ENCODE results near the gene OCIAD1. TPM values are rescaled to one million over a fixed set of nuclear protein-coding genes. Genes with fewer than 3 reads are reported as not detected.

OCIAD1 gene
- total and polyA plus RNA-seq, 10 of the 15 experiments (the other 5 are each of a cell fraction or from before 2014, with no cell fraction given), result 89.1 to 196 (median 136) TPM

- peak; percentile 75 for TF ChIP-seq TCF3 (IDR thresholded peaks at IDR 0.05; ENCODE audit: borderline replicate concordance, insufficient read depth, low read depth, low read length)
- TF ChIP-seq CREB1 (IDR thresholded peaks at IDR 0.05; ENCODE audit: low read depth), result peak; percentile 91
- TF ChIP-seq CTCF (IDR thresholded peaks at IDR 0.05 in 2 of 3, conservative IDR thresholded peaks at IDR 0.05 in 1 of 3; ENCODE audit: control insufficient read depth in 2 of 3, extremely low read depth in 1 of 3, insufficient read depth in 1 of 3, low read depth in 3 of 3, low read length in 3 of 3), result no peak
- peak; percentile 71 for TF ChIP-seq MXI1 (IDR thresholded peaks at IDR 0.05; ENCODE audit: low read depth, low read length)
- peak; percentile 60; the same call in 1 of the 2 replicates for TF ChIP-seq JUND (IDR thresholded peaks at IDR 0.05; ENCODE audit: low read depth, low read length)
- peak; percentile 80 for TF ChIP-seq RELB (IDR thresholded peaks at IDR 0.05; ENCODE audit: low read depth)
- TF ChIP-seq SUZ12 (IDR thresholded peaks at IDR 0.05; ENCODE audit: unreplicated experiment), result no peak
- no peak for TF ChIP-seq SPI1 (IDR thresholded peaks at IDR 0.05; ENCODE audit: borderline replicate concordance, insufficient read depth, low read depth, low read length)
- TF ChIP-seq USF2 (IDR thresholded peaks at IDR 0.05; ENCODE audit: borderline replicate concordance, low read depth, low read length), result no peak; the same call in 1 of the 2 replicates
- TF ChIP-seq HCFC1 (IDR thresholded peaks at IDR 0.05; ENCODE audit: low read length), result peak; percentile 57
- peak; percentile 99 for TF ChIP-seq NBN (IDR thresholded peaks at IDR 0.05)
- no peak for TF ChIP-seq ZNF24 (IDR thresholded peaks at IDR 0.05)
- 0 out of 4 replicates have a peak, but pooled peaks of 1 of the 2 experiments have one; percentile 2 for TF ChIP-seq SRF (IDR thresholded peaks at IDR 0.05; ENCODE audit: low read depth in 2 of 2, low read length in 2 of 2)
- TF ChIP-seq ZBTB4 (CRISPR knock-in tag; IDR thresholded peaks at IDR 0.05), result no peak
- peak; percentile 96 for TF ChIP-seq MLLT1 (IDR thresholded peaks at IDR 0.05)
These were observed at the start of gene OCIAD1 (continued) for GRCh38 chr4:48830706-48831531.

All from GM12878 (cell line).